Activated CD4-positive, alpha-beta T cell treated with anti-CD3 and anti-CD28 coated beads for 48 hours (primary cell): ENCODE results near the gene TET1.
"Not testable (repeated sequence)": the region's sequence is repeated elsewhere in the genome, so short reads cannot be mapped to it uniquely, and the experiment has no call there.

Experiments used
- DNase-seq: peaks from one replicate; pipeline ENCODE4 v3.0.0-alpha.2; 2020

TET1 gene

GRCh38 chr10:68564712-68565111 is 4.6 kb downstream of the TET1 start:
- no peak for DNase-seq

- no peak for DNase-seq
Measured at GRCh38 chr10:68565658-68566057, 5.5 kb downstream of the TET1 start.

DNA sequence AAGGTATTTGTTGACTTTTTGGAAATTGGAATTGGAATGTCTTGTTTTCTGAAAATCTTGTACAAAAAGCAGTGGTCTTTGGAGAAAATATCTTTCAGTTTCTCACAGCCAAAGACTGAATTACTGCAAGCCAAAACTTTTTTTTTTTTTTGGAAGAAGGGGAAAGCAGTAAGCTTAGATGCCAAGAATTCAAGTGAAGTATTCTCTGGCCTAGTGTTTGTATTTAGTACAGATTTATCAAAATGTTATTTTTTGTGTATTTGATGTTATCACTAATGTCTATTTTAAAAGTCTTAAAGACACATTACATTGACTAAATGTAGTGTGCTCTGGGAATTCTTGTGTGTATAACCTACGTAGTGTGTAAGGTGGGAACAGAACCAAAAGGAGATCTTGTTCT is 6.2 kb downstream of the TET1 start:
- DNase-seq = no peak

DNA sequence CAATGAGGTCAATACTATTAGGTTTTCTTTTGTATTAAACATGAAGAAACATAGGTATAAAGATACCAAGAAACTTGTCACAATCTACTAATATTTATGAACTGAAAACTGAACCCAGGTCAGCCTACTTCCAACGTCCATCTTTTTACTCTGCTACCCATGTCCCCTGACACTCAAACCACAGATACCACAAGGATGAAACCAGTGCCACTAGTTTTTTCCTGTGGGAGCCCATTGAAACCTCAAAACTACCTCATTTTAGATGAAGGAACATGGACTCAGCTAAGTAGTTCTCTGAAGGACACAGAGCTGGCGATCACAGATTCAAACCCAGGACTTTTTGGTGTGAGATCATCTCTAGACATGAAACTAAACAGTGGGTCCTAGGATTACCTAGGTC is 6.8 kb downstream of the TET1 start:
- no peak for DNase-seq

- no peak for DNase-seq
Measured at GRCh38 chr10:68572151-68572550, 12.0 kb downstream of the TET1 start.

DNA sequence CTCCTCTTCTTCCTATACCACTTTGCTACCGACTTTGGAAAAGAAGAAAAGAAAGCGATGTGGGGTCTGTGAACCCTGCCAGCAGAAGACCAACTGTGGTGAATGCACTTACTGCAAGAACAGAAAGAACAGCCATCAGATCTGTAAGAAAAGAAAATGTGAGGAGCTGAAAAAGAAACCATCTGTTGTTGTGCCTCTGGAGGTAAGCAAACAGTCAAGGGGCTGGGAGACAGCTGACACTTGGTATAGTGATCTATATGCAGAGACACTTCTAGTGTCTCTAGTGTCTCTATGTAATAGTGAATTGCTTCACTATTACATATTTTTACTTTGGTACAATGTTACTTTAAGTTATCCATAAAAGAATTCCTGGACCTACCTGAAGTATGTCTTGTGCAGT is 13.9 kb downstream of the TET1 start:
- DNase-seq = no peak

- peak; percentile 9 for DNase-seq
Measured at GRCh38 chr10:68576118-68576517, 16.0 kb downstream of the TET1 start.

DNA sequence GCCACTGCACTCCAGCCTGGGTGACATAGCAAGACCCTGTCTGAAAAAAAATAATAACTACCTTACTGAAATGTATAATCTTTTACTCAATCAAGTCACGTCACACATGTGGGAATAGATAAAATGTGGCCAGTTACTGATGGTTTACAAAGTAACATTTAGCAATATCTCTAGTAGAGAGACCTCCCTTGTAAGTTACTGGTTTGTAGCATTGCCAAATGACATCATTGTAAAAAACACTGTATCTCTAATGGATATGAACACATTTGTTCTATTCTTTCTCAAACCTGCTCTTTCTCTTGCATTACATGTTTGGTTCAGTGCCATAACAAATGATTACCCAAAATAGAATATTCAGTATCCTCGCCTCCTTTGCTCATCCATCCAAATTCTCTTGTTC is 18.8 kb downstream of the TET1 start:
- DNase-seq = no peak

DNA sequence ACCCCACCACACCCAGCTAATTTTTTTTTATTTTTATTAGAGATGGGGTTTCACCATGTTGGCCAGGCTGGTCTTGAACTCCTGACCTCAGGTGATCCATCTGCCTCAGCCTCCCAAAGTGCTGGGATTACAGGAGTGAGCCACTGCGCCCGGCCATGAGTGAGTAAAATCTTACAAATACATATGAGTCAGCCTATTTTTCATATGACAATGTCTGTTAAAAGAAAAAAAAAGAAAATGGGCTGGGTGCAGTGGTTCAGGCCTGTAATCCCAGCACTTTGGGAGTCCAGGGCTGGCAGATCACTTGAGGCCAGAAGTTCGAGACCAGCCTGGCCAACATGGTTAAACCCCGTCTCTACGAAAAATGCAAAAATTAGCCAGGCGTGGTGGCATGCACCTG is 24.1 kb downstream of the TET1 start:
- not testable (repeated sequence) for DNase-seq

- no peak for DNase-seq
Measured at GRCh38 chr10:68586606-68587305, 26.6 kb downstream of the TET1 start.

- DNase-seq = no peak
Measured at GRCh38 chr10:68594405-68594804, 34.3 kb downstream of the TET1 start.

- no peak for DNase-seq
Measured at GRCh38 chr10:68595513-68595912, 35.4 kb downstream of the TET1 start.

DNA sequence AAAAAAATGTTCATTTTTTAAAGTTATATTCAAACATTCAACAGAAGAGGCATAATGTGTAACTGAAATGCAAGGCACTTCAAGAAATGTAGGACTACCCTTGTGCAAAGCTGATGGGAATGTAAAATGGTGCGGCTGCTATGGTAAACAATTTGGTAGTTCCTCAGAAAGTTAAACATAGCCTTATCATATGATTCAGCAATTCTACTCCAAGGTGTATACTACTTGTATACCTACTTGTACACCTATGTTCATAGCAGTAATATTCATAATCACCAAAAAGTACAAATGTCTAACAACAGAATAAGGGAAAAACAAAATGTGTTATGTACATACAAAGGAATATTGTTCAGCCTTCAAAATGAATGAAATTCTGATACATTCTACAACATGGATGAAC is 37.3 kb downstream of the TET1 start:
- no peak for DNase-seq

- no peak for DNase-seq
Measured at GRCh38 chr10:68598978-68599770, 39.0 kb downstream of the TET1 start.

DNA sequence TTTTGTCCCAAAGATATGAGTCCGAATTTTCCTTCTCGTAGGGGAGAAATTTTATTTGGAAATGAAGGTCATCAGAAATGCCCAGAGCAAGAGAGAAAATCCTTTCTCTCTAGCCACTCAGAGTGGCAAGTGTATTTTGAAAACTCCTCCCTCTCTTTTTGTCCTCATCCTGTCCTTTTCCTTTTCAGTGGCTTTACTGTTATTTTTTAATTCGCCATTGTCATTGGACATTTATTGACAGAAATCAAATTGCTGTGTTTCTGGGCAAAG is 39.6 kb downstream of the TET1 start:
- DNase-seq = no peak

DNA sequence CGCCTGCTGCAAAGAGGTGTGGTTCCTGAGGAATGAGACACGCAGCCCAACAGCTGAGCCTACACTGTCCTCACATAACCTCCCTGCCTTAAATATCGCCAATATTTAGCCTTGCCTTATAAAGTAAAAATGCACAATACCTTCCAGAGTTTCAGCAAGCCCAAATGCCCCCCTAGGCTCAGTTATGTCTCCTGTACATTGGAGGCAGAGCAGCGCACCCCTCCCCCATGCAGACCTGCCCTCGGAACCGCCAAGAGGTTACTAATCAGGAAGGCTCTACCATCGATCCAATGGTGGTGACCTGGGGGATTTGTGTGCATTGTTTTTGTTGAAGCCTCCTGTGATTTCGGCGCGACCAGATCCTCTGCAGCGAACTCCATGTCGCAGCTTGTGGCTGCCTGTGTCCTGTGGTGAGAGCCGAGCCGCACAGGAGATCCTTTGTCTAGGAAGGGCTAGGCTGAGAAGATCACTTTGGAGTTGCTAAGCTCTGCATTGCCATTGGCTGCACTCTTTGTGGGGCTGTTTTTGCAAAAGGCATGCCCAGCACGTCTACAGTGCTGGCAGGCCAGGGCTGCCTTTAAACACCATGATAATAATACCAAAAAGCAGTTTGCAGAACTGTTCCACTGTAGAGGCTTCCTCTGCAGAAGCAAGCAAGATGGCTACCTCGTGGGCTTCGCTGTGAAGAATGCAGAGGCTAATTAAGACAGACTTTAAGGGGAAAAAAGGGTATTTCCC is 40.1 kb downstream of the TET1 start:
- peak; percentile 64 for DNase-seq

DNA sequence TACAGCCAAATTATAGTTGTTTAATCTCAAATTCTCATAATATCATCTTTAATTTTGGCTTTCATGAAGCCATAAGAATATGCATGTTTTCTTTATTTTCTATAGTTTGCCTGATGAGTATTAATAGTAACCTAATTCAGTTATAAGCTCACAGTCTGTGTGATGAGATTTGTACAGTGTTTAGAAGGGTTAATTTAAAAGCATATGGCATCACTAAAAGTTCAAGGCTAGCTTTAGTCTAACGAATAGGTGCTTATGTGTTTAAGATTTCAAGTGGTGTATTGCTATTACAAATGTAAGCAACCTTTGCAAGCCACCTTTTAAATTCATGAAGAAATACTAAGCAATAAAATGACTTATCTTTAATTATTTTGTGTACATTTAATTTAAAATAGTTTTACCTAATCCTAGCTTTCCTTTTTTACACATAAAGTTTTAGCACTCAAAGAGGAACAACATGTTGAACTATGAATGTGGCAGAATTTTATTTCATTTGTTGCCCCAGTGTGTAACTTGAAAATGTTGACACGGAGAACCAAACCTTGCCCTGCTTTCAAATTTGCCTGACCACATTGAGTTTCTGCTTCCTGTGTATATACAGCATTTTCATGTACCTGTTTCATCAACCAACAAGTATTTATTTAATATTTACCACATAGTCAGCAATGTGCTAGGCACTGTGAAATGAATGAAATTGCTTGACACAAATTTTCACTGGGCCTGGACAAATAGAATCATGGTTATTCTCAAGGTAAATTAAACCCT is 41.5 kb downstream of the TET1 start:
- DNase-seq = no peak

GRCh38 chr10:68602434-68602833 is 42.3 kb downstream of the TET1 start:
- DNase-seq = no peak

GRCh38 chr10:68603766-68604165 is 43.6 kb downstream of the TET1 start:
- no peak for DNase-seq

- DNase-seq = no peak
Measured at GRCh38 chr10:68604441-68604840, 44.3 kb downstream of the TET1 start.

DNA sequence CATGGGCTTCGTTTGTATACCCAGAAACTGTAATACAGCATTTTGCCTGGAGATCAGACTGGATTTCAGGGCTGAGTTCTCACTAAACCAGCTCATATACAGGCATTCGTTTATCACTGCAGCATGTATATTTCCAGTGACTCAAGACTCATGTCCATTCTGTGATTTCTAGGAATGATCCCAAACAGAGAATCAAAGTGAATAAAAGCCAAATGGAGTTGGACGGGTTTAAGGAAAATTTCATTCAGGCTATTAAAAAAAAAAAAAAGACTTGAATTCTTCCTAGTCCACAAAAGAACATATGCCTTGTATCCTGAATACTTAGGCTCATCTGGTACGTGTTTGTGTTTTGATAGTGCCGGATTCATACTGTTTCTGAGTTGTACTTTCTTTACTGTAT is 46.8 kb downstream of the TET1 start:
- no peak for DNase-seq

DNA sequence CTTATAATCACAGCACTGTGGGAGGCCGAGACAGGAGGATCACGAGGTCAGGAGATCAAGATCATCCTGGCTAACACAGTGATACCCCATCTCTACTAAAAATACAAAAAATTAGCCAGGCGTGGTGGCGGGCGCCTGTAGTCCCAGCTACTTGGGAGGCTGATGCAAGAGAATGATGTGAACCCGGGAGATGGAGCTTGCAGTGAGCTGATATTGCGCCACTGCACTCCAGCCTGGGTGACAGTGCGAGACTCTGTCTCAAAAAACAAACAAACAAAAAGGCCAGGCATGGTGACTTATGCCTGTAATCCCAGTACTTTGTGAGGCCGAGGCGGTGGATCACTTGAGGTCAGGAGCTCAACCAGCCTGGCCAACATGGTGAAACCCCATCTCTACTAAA is 49.9 kb downstream of the TET1 start:
- not testable (repeated sequence) for DNase-seq

DNA sequence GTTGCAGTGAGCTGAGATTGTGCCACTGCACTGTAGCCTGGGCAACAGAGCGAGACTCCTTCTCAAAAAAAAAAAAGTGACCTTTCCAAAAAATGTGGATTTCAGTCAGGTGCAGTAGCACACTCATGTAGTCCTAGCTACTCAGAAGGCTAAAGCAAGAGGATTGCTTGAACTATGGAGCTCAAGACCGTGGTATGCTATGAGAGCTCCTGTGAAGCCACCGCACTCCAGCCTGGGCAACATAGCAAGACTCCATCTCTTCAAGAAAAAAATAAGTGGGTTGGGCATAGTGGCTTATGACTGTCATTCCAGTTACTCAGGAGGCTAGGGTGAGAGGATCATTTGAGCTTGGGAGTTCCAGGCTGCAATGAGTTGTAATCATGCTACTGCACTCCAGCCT is 51.1 kb downstream of the TET1 start:
- no peak for DNase-seq
